ENCODE data around the gene NLN. TPM values are rescaled to one million over a fixed set of nuclear protein-coding genes. Genes with fewer than 3 reads are reported as not detected.

NLN gene
- total and polyA plus RNA-seq, 9 of the 15 experiments (the other 6 are each of a cell fraction or from before 2014, with no cell fraction given): 6.9 to 45.2 (median 28.8) TPM

DNA sequence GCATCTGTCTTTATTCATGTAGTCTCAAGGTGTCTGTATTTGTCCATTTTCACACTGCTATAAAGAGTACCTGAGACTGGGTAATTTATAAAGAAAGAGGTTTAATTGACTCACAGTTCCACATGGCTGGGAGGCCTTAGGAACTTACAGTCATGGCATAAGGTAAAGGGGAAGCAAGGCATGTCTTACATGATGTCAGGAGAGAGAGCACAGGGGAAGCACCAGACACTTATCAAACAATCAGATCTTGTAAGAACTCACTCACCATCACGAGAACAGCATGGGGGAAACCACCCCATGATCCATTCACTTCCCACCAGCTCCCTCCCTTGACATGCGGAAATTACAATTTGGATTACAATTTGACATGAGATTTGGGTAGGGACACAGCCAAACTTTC, 44.2 kb downstream of the NLN start:
- Histone ChIP-seq H3K9ac (ENCODE audit: insufficient read depth in 1 of 2, low read depth in 2 of 2, low read length in 2 of 2) (no peak overlapping the region), H3K9me1 (ENCODE audit: control insufficient read depth, insufficient read depth, low read length) (no peaks in the 10 kb centered on the region), H3K4me3 (no peak overlapping the region), H3K27ac (ENCODE audit: extremely low read depth, low read depth, low read length) (no peak overlapping the region), H3K4me2 (ENCODE audit: insufficient read depth, low read length) (no peak overlapping the region), H3K27me3 (ENCODE audit: control insufficient read depth in 2 of 2, insufficient read depth in 2 of 2, low read length in 2 of 2) (no peaks in the 10 kb centered on the region), H3K36me3 (ENCODE audit: control insufficient read depth, insufficient read depth, low read length) (peaks cover 21% of the 10 kb centered on the region; the same call in 2 of the 3 replicates), H4K20me1 (replicated peaks; ENCODE audit: control insufficient read depth, insufficient read depth, low read length) (no peaks in the 10 kb centered on the region), H3K9me3 (replicated peaks; ENCODE audit: control insufficient read depth, insufficient read depth, low read depth, low read length) (no peaks in the 10 kb centered on the region; the same call in 1 of the 2 replicates), H3K4me1 (replicated peaks in 1 of 2; ENCODE audit: control insufficient read depth in 2 of 2, insufficient read depth in 2 of 2, low read length in 2 of 2) (no peaks in the 10 kb centered on the region), H3K79me2 (ENCODE audit: control insufficient read depth, insufficient read depth, low read length) (no peaks in the 10 kb centered on the region), H2AFZ (ENCODE audit: low read depth, low read length) (no peak overlapping the region)
- intact Hi-C loops (cut with micrococcal nuclease) (no loop called here), in situ Hi-C loops (cut with MboI) (no loop called here)
- ChIA-PET CTCF (ENCODE audit: low intra/inter-chr PET ratio) (no interaction called here), POLR2A (no interaction called here)
- FAIRE-seq: peak; percentile 64
- BruUV-seq (replicated peaks): no TSS peak
- no peak for ATAC-seq
- WGBS (ENCODE audit: insufficient coverage, low coverage, missing lambda C conversion rate): 77% methylated on average over 2 of the region's 2 CpGs
- DNase-seq (ENCODE audit: extremely low read depth in 1 of 4, low spot score in 3 of 4): no peak
- no peak for TF ChIP-seq TAL1 (IDR thresholded peaks at IDR 0.05)
- TF ChIP-seq, protein P1, sequence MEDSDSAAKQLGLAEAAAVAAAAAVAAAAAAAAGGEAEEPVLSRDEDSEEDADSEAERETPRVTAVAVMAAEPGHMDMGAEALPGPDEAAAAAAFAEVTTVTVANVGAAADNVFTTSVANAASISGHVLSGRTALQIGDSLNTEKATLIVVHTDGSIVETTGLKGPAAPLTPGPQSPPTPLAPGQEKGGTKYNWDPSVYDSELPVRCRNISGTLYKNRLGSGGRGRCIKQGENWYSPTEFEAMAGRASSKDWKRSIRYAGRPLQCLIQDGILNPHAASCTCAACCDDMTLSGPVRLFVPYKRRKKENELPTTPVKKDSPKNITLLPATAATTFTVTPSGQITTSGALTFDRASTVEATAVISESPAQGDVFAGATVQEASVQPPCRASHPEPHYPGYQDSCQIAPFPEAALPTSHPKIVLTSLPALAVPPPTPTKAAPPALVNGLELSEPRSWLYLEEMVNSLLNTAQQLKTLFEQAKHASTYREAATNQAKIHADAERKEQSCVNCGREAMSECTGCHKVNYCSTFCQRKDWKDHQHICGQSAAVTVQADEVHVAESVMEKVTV (CRISPR knock-in tag; IDR thresholded peaks at IDR 0.05): no peak
- TF ChIP-seq IFI16 (CRISPR knock-in tag; IDR thresholded peaks at IDR 0.05): no peak
- TF ChIP-seq, protein P2, sequence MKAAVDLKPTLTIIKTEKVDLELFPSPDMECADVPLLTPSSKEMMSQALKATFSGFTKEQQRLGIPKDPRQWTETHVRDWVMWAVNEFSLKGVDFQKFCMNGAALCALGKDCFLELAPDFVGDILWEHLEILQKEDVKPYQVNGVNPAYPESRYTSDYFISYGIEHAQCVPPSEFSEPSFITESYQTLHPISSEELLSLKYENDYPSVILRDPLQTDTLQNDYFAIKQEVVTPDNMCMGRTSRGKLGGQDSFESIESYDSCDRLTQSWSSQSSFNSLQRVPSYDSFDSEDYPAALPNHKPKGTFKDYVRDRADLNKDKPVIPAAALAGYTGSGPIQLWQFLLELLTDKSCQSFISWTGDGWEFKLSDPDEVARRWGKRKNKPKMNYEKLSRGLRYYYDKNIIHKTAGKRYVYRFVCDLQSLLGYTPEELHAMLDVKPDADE (conservative IDR thresholded peaks at IDR 0.05; ENCODE audit: control insufficient read depth, low read depth, low read length): no peak
- TF ChIP-seq SOX6 (IDR thresholded peaks at IDR 0.05): no peak
- TF ChIP-seq, protein P3, sequence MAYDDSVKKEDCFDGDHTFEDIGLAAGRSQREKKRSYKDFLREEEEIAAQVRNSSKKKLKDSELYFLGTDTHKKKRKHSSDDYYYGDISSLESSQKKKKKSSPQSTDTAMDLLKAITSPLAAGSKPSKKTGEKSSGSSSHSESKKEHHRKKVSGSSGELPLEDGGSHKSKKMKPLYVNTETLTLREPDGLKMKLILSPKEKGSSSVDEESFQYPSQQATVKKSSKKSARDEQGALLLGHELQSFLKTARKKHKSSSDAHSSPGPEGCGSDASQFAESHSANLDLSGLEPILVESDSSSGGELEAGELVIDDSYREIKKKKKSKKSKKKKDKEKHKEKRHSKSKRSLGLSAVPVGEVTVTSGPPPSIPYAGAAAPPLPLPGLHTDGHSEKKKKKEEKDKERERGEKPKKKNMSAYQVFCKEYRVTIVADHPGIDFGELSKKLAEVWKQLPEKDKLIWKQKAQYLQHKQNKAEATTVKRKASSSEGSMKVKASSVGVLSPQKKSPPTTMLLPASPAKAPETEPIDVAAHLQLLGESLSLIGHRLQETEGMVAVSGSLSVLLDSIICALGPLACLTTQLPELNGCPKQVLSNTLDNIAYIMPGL (CRISPR knock-in tag; IDR thresholded peaks at IDR 0.05): no peak
- no peak for TF ChIP-seq MTF1 (CRISPR knock-in tag; IDR thresholded peaks at IDR 0.05; ENCODE audit: borderline replicate concordance)
- no peak for TF ChIP-seq PHF20 (IDR thresholded peaks at IDR 0.05; ENCODE audit: partially characterized antibody)
- TF ChIP-seq ZNF586 (CRISPR knock-in tag; conservative IDR thresholded peaks at IDR 0.05): no peak
- TF ChIP-seq ZNF274 (IDR thresholded peaks at IDR 0.05; ENCODE audit: borderline replicate concordance, low read depth, low read length): no peak
- TF ChIP-seq ZNF76 (CRISPR knock-in tag; IDR thresholded peaks at IDR 0.05; ENCODE audit: borderline replicate concordance): no peak
- no peak for TF ChIP-seq KLF10 (CRISPR knock-in tag; IDR thresholded peaks at IDR 0.05)
- no peak for TF ChIP-seq NBN (IDR thresholded peaks at IDR 0.05; ENCODE audit: low read depth)
- no peak for TF ChIP-seq ZNF507 (tag; conservative IDR thresholded peaks at IDR 0.05)
- TF ChIP-seq, protein P4, sequence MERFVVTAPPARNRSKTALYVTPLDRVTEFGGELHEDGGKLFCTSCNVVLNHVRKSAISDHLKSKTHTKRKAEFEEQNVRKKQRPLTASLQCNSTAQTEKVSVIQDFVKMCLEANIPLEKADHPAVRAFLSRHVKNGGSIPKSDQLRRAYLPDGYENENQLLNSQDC (CRISPR knock-in tag; IDR thresholded peaks at IDR 0.05): no peak
- TF ChIP-seq, protein P5, sequence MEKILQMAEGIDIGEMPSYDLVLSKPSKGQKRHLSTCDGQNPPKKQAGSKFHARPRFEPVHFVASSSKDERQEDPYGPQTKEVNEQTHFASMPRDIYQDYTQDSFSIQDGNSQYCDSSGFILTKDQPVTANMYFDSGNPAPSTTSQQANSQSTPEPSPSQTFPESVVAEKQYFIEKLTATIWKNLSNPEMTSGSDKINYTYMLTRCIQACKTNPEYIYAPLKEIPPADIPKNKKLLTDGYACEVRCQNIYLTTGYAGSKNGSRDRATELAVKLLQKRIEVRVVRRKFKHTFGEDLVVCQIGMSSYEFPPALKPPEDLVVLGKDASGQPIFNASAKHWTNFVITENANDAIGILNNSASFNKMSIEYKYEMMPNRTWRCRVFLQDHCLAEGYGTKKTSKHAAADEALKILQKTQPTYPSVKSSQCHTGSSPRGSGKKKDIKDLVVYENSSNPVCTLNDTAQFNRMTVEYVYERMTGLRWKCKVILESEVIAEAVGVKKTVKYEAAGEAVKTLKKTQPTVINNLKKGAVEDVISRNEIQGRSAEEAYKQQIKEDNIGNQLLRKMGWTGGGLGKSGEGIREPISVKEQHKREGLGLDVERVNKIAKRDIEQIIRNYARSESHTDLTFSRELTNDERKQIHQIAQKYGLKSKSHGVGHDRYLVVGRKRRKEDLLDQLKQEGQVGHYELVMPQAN (IDR thresholded peaks at IDR 0.05; ENCODE audit: borderline replicate concordance): no peak
